Stomach (tissue), 9 donors: ENCODE data around the gene CDC42BPB. TPM values are rescaled to one million over a fixed set of nuclear protein-coding genes. Genes with fewer than 3 reads are reported as not detected.

Experiments used
- DNase-seq, 2 donors: peaks; one replicate each; pipeline versions ENCODE4 v3.0.0 to v3.0.0-alpha.2; 2013 to 2019
- H3K27ac ChIP-seq, 5 donors: fragments of 200-600 bp in 4 of 5; sonication (generic) in 4 of 5; one replicate each; pipeline ENCODE4 v1.5.1; 2013 to 2019; ENCODE audit warnings: mild to moderate bottlenecking in 1 of 5, moderate library complexity in 1 of 5
- H3K27me3 ChIP-seq, 3 donors: fragments of 200-600 bp; sonication (generic); one replicate each; pipeline ENCODE4 v1.5.1; 2017 to 2019; ENCODE audit warnings: mixed run types in 1 of 3
- H3K36me3 ChIP-seq, 4 donors: fragments of 200-600 bp; sonication (generic); 1 replicate in 3 of 4; 2 replicates in 1 of 4; pipeline ENCODE4 v1.5.1; 2016 to 2019
- H3K4me1 ChIP-seq, 4 donors: fragments of 200-600 bp; sonication (generic); one replicate each; pipeline ENCODE4 v1.5.1; 2016 to 2019
- H3K4me3 ChIP-seq, 4 donors: fragments of 200-600 bp; sonication (generic) in 3 of 4; one replicate each; pipeline ENCODE4 v1.5.1; 2016 to 2019; ENCODE audit warnings: mild to moderate bottlenecking in 1 of 4
- H3K9me3 ChIP-seq, 4 donors: fragments of 200-600 bp; sonication (generic); one replicate each; pipeline ENCODE4 v1.5.1; 2016 to 2019
- EP300 ChIP-seq: sonication (generic); formaldehyde crosslinking; IDR thresholded peaks from one replicate; pipeline ENCODE4 v1.6.1; 2017; ENCODE audit warnings: antibody characterized with exemption
- POLR2A ChIP-seq, 4 donors: fragments of 450-650 bp; IDR thresholded peaks; one replicate each; pipeline ENCODE4 v1.6.1; 2016; ENCODE audit warnings: antibody characterized with exemption in 4 of 4, control low read depth in 2 of 4, mild to moderate bottlenecking in 1 of 4, moderate library complexity in 1 of 4
- POLR2AphosphoS5 ChIP-seq, 3 donors: sonication (generic); formaldehyde crosslinking; IDR thresholded peaks; one replicate each; pipeline ENCODE4 v1.6.1; 2016; ENCODE audit warnings: antibody characterized with exemption in 3 of 3
- WGBS, 5 donors: extraction: QIAGEN DNeasy Blood & Tissue Kit in 3 of 5; methylation state at CpG; one replicate each; pipeline versions ENCODE4 v1.1.5 to v1.1.7; 2013 to 2018; 5-methylcytosine and 5-hydroxymethylcytosine counted together
- intact Hi-C: fragments of 100-400 bp; cut with DNase I; formaldehyde crosslinking; loops from one replicate; pipeline ENCODE4 v1.15.1; 2023; ENCODE audit warnings: low total_unique reads
- polyA plus RNA-seq, 3 donors: library from polyadenylated mRNA; stranded (reverse); fragments of 200-250 nt; gene quantifications; one replicate each; pipeline ENCODE4 v1.2.3, GENCODE V29; 2013
- total RNA-seq, 5 donors: library from RNA; depleted of rRNA; stranded (reverse); fragments of >200 nt; gene quantifications; one replicate each; pipeline versions ENCODE4 v1.1.0 to v1.2.3, GENCODE V29; 2014 to 2016
- TF ChIP-seq, protein P1 (sequence below), 7 experiments: fragments of 450-650 bp in 4 of 7; fragments of 200-600 bp in 3 of 7; sonication (generic) in 3 of 7; IDR thresholded peaks; one replicate each; pipeline ENCODE4 v1.5.1; 2016 to 2019; ENCODE audit warnings: antibody characterized with exemption in 7 of 7, control low read depth in 2 of 7, mild to moderate bottlenecking in 1 of 7
- donor health status: healthy with polysubstance abuse.
- donor health status: Bipolar disorder and iron deficiency.
- donor health status: healthy.

Gene CDC42BPB
- total and polyA plus RNA-seq, 8 donors, result 16.3 to 400 (median 127) TPM

DNA sequence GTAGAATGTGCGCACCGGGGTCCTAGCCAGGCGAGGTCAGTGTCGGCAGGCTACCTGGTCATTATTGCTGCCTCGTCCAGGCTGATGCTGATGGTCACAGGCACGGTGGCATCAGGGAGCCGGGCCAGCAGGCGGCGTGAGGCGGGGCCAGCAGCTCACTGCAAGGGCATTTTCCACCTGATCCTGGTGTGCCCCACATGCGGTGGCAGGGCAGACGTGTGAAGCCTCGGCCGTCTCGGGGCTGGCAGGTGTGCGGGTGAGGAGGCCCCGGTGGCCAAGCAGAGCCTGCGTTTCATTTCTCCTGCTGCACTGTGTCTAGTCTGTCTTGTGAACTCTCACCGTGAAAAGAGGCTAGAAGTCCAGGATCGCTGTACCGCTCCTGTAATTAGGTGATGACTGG is 146.9 kb downstream of the CDC42BPB start:
- intact Hi-C loops, result loop anchor here (10.0 kb wide), 1 partner anchor 136 kb away; the partner anchor contains the start of gene TRAF3
- TF ChIP-seq, protein P1, sequence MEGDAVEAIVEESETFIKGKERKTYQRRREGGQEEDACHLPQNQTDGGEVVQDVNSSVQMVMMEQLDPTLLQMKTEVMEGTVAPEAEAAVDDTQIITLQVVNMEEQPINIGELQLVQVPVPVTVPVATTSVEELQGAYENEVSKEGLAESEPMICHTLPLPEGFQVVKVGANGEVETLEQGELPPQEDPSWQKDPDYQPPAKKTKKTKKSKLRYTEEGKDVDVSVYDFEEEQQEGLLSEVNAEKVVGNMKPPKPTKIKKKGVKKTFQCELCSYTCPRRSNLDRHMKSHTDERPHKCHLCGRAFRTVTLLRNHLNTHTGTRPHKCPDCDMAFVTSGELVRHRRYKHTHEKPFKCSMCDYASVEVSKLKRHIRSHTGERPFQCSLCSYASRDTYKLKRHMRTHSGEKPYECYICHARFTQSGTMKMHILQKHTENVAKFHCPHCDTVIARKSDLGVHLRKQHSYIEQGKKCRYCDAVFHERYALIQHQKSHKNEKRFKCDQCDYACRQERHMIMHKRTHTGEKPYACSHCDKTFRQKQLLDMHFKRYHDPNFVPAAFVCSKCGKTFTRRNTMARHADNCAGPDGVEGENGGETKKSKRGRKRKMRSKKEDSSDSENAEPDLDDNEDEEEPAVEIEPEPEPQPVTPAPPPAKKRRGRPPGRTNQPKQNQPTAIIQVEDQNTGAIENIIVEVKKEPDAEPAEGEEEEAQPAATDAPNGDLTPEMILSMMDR (IDR thresholded peaks at IDR 0.05), result no peak
- TF ChIP-seq EP300, result no peak
- TF ChIP-seq POLR2AphosphoS5 (IDR thresholded peaks at IDR 0.05), result no peak
- no peak for TF ChIP-seq POLR2A (IDR thresholded peaks at IDR 0.05)
- H3K27ac ChIP-seq, result no peak overlapping the region
- DNase-seq, result no peak
- 86 to 93% (median 91%) methylated on average over 21 of the region's 21 CpGs for WGBS, 5 donors
- H3K27me3 ChIP-seq, result no peaks in the 10 kb centered on the region
- no peak overlapping the region for H3K4me3 ChIP-seq
- no peaks in the 10 kb centered on the region for H3K9me3 ChIP-seq
- H3K36me3 ChIP-seq, result peaks cover 4 to 41% (median 27%) of the 10 kb centered on the region in 4 donors
- H3K4me1 ChIP-seq, result no peaks in the 10 kb centered on the region

DNA sequence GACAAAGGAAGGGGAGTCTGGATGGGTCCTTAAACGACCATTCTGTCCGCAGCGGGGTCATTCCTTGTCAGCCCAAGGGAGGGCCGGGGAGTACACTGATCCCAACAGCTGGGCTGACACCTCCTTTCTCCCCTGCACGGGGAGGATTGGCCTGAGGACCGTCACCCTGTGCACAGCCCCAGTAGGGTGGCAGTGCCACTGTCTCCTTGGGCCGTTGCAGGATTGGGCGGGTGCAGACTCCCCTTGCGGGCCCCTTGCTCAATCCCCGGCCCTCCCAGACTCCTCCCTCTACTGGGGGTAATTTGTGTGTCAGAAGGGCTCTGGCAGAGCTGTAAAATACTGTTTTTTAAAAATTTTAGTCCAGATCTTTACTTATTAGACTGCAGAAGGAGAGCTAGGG is 147.4 kb downstream of the CDC42BPB start:
- WGBS, 5 donors, result 80 to 90% (median 85%) methylated on average over 5 to 10 of the region's 10 CpGs
- TF ChIP-seq POLR2A (IDR thresholded peaks at IDR 0.05), result no peak
- TF ChIP-seq POLR2AphosphoS5 (IDR thresholded peaks at IDR 0.05), result no peak
- TF ChIP-seq, protein P1 (IDR thresholded peaks at IDR 0.05), result no peak
- no peak for TF ChIP-seq EP300
- intact Hi-C loops, result loop anchor here (10.0 kb wide), 1 partner anchor 135 kb away; the partner anchor contains the start of gene TRAF3

DNA sequence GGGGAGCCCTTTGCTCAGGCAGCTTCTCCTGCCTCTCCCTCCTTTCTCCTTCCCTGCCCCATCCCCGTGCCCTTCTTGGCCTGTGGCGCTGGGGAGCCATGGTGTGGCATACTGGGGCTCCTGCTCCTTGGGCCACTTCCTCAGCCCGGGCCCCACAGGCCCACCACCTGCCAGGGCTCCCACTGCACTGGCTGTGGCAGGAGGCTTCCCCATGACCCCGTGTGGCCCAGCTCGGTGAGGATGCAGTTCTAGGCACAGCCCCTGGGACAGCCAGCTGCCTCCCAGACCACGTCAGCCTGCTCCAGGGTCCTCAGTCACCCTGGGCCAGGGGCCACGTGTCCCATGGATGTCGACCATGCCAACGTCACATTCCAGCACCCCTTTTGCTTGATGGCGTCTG is 147.9 kb downstream of the CDC42BPB start:
- intact Hi-C loops, result no loop called here
- H3K4me3 ChIP-seq, result no peak overlapping the region
- 79 to 93% (median 88%) methylated on average over 8 to 10 of the region's 10 CpGs for WGBS, 5 donors
- H3K27me3 ChIP-seq, result no peaks in the 10 kb centered on the region
- H3K9me3 ChIP-seq, result no peaks in the 10 kb centered on the region
- H3K27ac ChIP-seq, result no peak overlapping the region
- DNase-seq, result no peak
- no peak for TF ChIP-seq POLR2AphosphoS5 (IDR thresholded peaks at IDR 0.05)
- TF ChIP-seq, protein P1 (IDR thresholded peaks at IDR 0.05), result no peak
- TF ChIP-seq POLR2A (IDR thresholded peaks at IDR 0.05), result no peak
- TF ChIP-seq EP300, result no peak
- peaks cover 10 to 49% (median 35%) of the 10 kb centered on the region in 4 donors for H3K36me3 ChIP-seq
- H3K4me1 ChIP-seq, result no peaks in the 10 kb centered on the region

More for the DNA sequence above, 147.4 kb downstream of the CDC42BPB start:
- no peak overlapping the region for H3K4me3 ChIP-seq
- H3K27ac ChIP-seq, result no peak overlapping the region
- peaks cover 9 to 46% (median 33%) of the 10 kb centered on the region in 4 donors for H3K36me3 ChIP-seq
- no peak for DNase-seq
- no peaks in the 10 kb centered on the region for H3K4me1 ChIP-seq
- no peaks in the 10 kb centered on the region for H3K27me3 ChIP-seq
- no peaks in the 10 kb centered on the region for H3K9me3 ChIP-seq

DNA sequence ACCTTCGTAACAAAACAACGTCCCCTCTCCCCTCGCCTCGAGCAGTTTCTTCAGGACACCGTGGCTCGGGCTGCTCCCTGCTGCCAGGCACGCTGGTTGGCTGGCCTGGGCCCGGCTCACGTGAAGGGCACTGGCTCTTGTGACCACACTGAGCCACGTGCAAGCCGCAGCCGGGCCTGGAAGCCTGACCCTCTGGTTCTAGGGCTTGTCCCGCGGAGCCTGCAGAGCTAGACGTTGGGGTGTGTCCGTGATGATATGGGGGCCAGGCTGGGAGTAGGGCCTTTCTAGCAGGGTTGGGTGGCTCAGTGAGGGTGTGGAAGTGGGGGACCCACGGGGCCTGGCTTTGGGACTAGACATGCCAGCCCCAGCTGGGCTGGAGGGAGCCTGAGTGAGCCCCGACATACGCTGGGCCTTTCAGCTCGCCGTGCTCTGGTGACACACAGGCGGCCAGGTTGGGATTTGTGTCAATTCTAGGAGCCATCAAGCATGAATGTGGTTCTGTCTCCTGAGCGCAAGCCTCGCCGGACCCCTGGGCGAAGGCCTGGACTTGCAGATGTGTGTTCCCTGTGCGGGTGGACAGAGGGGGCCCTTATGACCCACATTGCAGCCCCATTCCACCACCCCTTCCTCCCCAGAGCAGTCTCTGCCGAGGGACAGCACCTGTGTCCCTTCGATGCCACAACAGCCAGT is 148.4 kb downstream of the CDC42BPB start:
- Histone ChIP-seq H3K36me3 (peaks cover 10 to 54% (median 40%) of the 10 kb centered on the region in 4 donors), H3K27ac (no peak overlapping the region), H3K27me3 (no peaks in the 10 kb centered on the region), H3K4me3 (no peak overlapping the region), H3K4me1 (no peaks in the 10 kb centered on the region), H3K9me3 (no peaks in the 10 kb centered on the region)
- DNase-seq, result no peak
- TF ChIP-seq POLR2A (IDR thresholded peaks at IDR 0.05), result no peak
- intact Hi-C loops, result no loop called here
- 92 to 95% (median 94%) methylated on average over 21 to 29 of the region's 29 CpGs for WGBS, 5 donors
